Activated CD8-positive, alpha-beta T cell treated with anti-CD3 and anti-CD28 coated beads for 36 hours (primary cell): Measurements from ENCODE around the gene BSCL2. TPM values are rescaled to one million over a fixed set of nuclear protein-coding genes. Genes with fewer than 3 reads are reported as not detected.

Experiments
- ATAC-seq: fragments of 200-7000 bp; cut with Tn5 transposase; one replicate; pipeline ENCODE4 v1.10.0; 2021; ENCODE audit warnings: mild to moderate bottlenecking, moderate library complexity
- CTCF ChIA-PET: fragments of 350-600 bp; sonication (Branson Sonifier 250); formaldehyde crosslinking; loops from one replicate; lab custom pipeline; 2021; ENCODE audit warnings: antibody characterized with exemption; lab: Charles Lee
- POLR2A ChIA-PET: fragments of 350-600 bp; sonication (Branson Sonifier 250); formaldehyde crosslinking; loops from one replicate; lab custom pipeline; 2021; ENCODE audit warnings: antibody characterized with exemption; lab: Charles Lee
- DNase-seq: peaks from one replicate; pipeline ENCODE4 v3.0.0-alpha.2; 2020
- H3K27ac Mint-ChIP-seq: one replicate; pipeline ENCODE4 v1.8.0; 2021; ENCODE audit warnings: mild to moderate bottlenecking, mixed read lengths
- H3K27me3 Mint-ChIP-seq: one replicate; pipeline ENCODE4 v1.8.0; 2021; ENCODE audit warnings: mixed read lengths
- H3K36me3 Mint-ChIP-seq: one replicate; pipeline ENCODE4 v1.8.0; 2021; ENCODE audit warnings: low read depth, mixed read lengths
- H3K4me1 Mint-ChIP-seq: one replicate; pipeline ENCODE4 v1.8.0; 2021; ENCODE audit warnings: low read depth, mixed read lengths
- H3K4me3 Mint-ChIP-seq: one replicate; pipeline ENCODE4 v1.8.0; 2021; ENCODE audit warnings: mild to moderate bottlenecking, moderate library complexity, mixed read lengths
- H3K9me3 Mint-ChIP-seq: one replicate; pipeline ENCODE4 v1.8.0; 2021; ENCODE audit warnings: mixed read lengths
- CTCF ChIP-seq: fragments of 200-600 bp; IDR thresholded peaks from one replicate; pipeline ENCODE4 v1.8.0; 2022; ENCODE audit warnings: antibody characterized with exemption, mild to moderate bottlenecking
- intact Hi-C: fragments of 100-400 bp; cut with micrococcal nuclease; formaldehyde crosslinking; loops from one replicate; pipeline ENCODE4 v1.10.0; 2022
- total RNA-seq, 2 experiments: library from RNA; stranded (reverse); gene quantifications; one replicate each; pipeline ENCODE4 v1.2.3, GENCODE V29; 2021

Gene BSCL2
- total RNA-seq, 2 experiments from 2014 or later, result 22.1 to 24.1 TPM

GRCh38 chr11:62673196-62673525 lies 34.1 kb downstream of the BSCL2 start:
- no peak for TF ChIP-seq CTCF
- Mint-ChIP-seq H3K4me3 (peak overlapping the region; percentile 91), H3K9me3 (no peaks in the 10 kb centered on the region), H3K27me3 (no peaks in the 10 kb centered on the region), H3K4me1 (peaks cover 43% of the 10 kb centered on the region), H3K27ac (peak overlapping the region; percentile 98), H3K36me3 (peaks cover 63% of the 10 kb centered on the region)
- intact Hi-C loops, result no loop called here
- ChIA-PET CTCF (interaction anchor here (1.0 to 3.9 kb wide), 6 partner anchors 12 to 248 kb away, joined by 3 to 19 read pairs (median 4); partner anchors contain the start of genes TUT1 and ZBTB3), POLR2A (interaction anchor here (0.7 to 21.7 kb wide), 14 partner anchors 7 to 184 kb away, joined by 3 to 263 read pairs (median 5); partner anchors contain the start of genes B3GAT3, BSCL2, C11orf98 and CSKMT)
- DNase-seq (no peak), ATAC-seq (no peak)

GRCh38 chr11:62671608-62672389 lies 35.4 kb downstream of the BSCL2 start, which contains the start of the genes LBHD1 and UQCC3:
LBHD1 (minus strand) TSS chr11:62672267; CDS start chr11:62670031, 2,236 bp downstream.
UQCC3 (plus strand) TSS chr11:62671673; CDS start chr11:62671746, 73 bp downstream.
- intact Hi-C loops, result no loop called here
- ChIA-PET POLR2A (interaction anchor here (0.8 to 21.7 kb wide), 35 partner anchors 8 to 269 kb away, joined by 3 to 263 read pairs (median 5); partner anchors contain the start of genes B3GAT3, BSCL2, EEF1G and GANAB), CTCF (interaction anchor here (0.7 to 3.9 kb wide), 12 partner anchors 9 to 247 kb away, joined by 3 to 19 read pairs (median 3); partner anchors contain the start of gene TUT1)
- Mint-ChIP-seq H3K4me3 (peak within 1 kb of the TSS; percentile 91), H3K9me3 (no peaks in the 10 kb centered on the region), H3K27me3 (no peaks in the 10 kb centered on the region), H3K4me1 (peaks cover 41% of the 10 kb centered on the region), H3K36me3 (peaks cover 64% of the 10 kb centered on the region), H3K27ac (peak within 1 kb of the TSS; percentile 98)
- DNase-seq, result peak; percentile 96
- ATAC-seq, result peak; percentile 91
- TF ChIP-seq CTCF, result no peak

GRCh38 chr11:62671236-62671607 lies 36.0 kb downstream of the BSCL2 start:
- H3K27ac Mint-ChIP-seq, result peak overlapping the region; percentile 98
- ATAC-seq, result peak; percentile 2
- peaks cover 64% of the 10 kb centered on the region for H3K36me3 Mint-ChIP-seq
- DNase-seq, result no peak
- H3K9me3 Mint-ChIP-seq, result no peaks in the 10 kb centered on the region
- H3K4me3 Mint-ChIP-seq, result peak overlapping the region; percentile 91
- intact Hi-C loops, result no loop called here
- POLR2A ChIA-PET, result interaction anchor here (0.8 to 21.7 kb wide), 30 partner anchors 8 to 269 kb away, joined by 3 to 263 read pairs (median 7); partner anchors contain the start of genes B3GAT3, BSCL2, EEF1G and GANAB
- no peaks in the 10 kb centered on the region for H3K27me3 Mint-ChIP-seq
- H3K4me1 Mint-ChIP-seq, result peaks cover 39% of the 10 kb centered on the region
- TF ChIP-seq CTCF, result no peak
- CTCF ChIA-PET, result interaction anchor here (0.7 to 3.9 kb wide), 10 partner anchors 10 to 247 kb away, joined by 3 to 19 read pairs (median 4); partner anchors contain the start of gene TUT1

- H3K27me3 Mint-ChIP-seq, result no peaks in the 10 kb centered on the region
- TF ChIP-seq CTCF, result no peak
- H3K27ac Mint-ChIP-seq, result peak overlapping the region; percentile 98
- peak overlapping the region; percentile 91 for H3K4me3 Mint-ChIP-seq
- peaks cover 70% of the 10 kb centered on the region for H3K36me3 Mint-ChIP-seq
- intact Hi-C loops, result loop anchor here (5.0 kb wide), 1 partner anchor 77 kb away; the partner anchor contains the start of gene TUT1
- POLR2A ChIA-PET, result interaction anchor here (0.7 to 21.7 kb wide), 10 partner anchors 10 to 213 kb away, joined by 3 to 263 read pairs (median 16); partner anchors contain the start of genes B3GAT3, GANAB, INTS5 and ROM1
- no peak for DNase-seq
- CTCF ChIA-PET, result interaction anchor here (0.9 to 1.3 kb wide), 5 partner anchors 14 to 117 kb away, joined by 3 to 4 read pairs (median 4); partner anchors contain the start of gene TUT1
- no peaks in the 10 kb centered on the region for H3K9me3 Mint-ChIP-seq
- peaks cover 36% of the 10 kb centered on the region for H3K4me1 Mint-ChIP-seq
- no peak for ATAC-seq
These were observed 37.6 kb downstream of the BSCL2 start for GRCh38 chr11:62669420-62670161.
